Retina (tissue), 1 donor: ENCODE data around the gene SSTR4.

Experiments
- DNase-seq: peaks from one replicate; pipeline ENCODE4 v3.0.0-alpha.2; 2016

Gene SSTR4

GRCh38 chr20:23068283-23068682, 33.2 kb downstream of the SSTR4 start:
- DNase-seq: no peak

DNA sequence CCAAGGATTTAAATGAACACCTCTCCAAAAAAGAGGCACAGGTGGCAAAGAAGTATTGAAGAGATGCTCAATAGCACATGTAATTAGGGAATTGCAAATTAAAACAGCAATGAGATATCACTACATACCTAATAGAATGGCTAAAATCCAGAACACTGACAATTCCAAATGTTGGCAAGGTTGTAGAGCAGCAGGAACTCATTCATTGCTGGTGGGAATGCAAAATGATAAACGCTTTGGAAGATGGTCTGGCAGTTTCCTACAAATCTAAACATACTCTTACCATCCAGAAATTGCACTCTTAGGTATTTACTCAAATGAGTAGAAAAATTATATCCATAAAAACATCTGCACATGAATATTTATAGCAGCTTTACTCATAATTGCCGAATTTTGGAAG, 34.0 kb downstream of the SSTR4 start:
- no peak for DNase-seq

- DNase-seq: no peak
Measured at GRCh38 chr20:23071398-23071797, 36.3 kb downstream of the SSTR4 start.

DNA sequence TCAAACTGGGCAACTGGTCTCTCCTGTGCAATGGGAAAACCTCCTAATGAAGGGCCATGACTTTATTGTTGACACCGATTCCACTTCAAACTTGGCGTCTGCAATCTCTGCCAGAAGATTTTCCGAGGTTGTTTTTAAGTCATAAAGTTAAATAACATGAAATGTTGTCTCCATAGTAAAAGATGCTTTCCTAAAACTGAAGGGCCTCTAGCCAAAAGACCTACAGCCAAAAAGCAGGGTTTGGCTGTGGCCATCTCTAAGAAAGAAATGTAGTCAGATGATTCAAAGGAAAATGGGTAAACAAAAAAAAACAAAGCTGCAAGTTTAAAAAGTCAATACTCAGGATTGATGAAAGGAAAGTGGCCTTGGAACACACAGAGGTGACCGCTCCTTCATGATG, 36.9 kb downstream of the SSTR4 start:
- DNase-seq: no peak

- no peak for DNase-seq
Measured at GRCh38 chr20:23072892-23073586, 37.9 kb downstream of the SSTR4 start.

DNA sequence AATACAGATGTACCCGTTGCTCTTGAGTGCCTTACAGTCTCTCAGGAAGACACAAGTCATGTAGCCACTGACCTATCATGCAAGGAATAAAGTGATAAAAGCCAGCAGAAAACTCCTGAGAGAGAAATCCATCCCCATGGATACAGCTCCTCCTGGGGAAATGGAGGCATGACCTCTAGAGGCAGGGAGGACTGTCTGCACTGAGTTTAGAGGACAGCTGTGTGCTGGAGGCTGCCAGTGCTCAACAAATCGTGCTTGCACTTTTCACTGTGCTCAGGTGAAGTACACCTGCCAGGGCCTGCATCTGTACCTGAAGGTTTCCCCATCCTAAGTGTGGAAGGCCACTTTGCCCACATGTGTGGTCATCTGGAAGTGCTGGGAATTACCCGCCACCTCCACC, 38.9 kb downstream of the SSTR4 start:
- no peak for DNase-seq

GRCh38 chr20:23077277-23077676, 42.2 kb downstream of the SSTR4 start:
- no peak for DNase-seq

DNA sequence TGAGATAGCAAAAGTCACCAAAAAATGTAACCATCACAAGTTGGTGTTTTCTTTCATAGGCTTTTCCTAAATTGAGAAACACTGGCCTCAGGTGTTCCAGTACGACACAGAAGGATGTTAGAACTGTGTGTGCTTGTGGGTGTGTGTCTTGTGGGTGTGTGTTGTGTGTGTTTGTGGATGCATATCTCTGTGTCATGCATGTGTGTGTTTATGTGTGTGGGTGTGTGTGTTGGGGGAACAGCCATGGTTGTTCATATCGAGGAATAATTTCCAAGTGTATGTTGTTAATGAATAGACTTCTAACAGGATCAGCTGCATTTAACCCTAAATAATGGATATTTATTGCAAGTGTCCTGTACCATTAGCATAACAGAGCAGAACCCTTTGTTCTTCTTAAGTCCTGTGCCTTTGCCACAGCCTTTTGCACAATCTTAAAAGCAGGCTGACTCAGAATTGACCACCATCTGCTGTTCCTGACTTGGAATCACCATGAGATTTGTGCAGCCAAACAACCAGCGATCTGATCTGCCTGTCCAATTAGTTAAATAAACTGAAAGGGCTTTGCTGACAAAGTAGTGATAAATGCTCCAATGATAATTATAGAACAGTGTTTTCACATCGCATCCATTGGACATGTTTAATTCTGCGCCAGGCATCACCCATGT, 43.4 kb downstream of the SSTR4 start:
- DNase-seq: peak; percentile 79

GRCh38 chr20:23079016-23079351, 43.9 kb downstream of the SSTR4 start:
- no peak for DNase-seq

GRCh38 chr20:23079926-23080325, 44.8 kb downstream of the SSTR4 start:
- no peak for DNase-seq

DNA sequence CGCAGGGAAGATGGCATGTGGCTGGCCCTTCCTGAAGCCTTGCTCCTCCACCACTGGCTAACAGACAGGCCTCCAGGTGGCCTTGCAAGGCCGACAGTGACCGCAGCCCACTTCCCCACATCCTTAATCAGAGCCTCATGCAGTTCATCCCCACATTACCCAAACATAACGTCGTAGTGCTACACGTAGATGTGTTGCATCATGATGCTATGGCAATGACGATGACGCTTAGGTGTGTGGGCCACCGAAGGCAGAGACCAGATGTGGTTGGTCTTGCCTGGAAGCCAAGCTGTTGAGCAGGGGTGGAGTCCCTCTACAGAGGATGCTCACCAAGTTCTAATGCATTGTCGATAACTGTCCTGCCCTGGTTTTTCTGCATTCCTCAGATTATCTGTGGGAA, 45.4 kb downstream of the SSTR4 start:
- DNase-seq: no peak

DNA sequence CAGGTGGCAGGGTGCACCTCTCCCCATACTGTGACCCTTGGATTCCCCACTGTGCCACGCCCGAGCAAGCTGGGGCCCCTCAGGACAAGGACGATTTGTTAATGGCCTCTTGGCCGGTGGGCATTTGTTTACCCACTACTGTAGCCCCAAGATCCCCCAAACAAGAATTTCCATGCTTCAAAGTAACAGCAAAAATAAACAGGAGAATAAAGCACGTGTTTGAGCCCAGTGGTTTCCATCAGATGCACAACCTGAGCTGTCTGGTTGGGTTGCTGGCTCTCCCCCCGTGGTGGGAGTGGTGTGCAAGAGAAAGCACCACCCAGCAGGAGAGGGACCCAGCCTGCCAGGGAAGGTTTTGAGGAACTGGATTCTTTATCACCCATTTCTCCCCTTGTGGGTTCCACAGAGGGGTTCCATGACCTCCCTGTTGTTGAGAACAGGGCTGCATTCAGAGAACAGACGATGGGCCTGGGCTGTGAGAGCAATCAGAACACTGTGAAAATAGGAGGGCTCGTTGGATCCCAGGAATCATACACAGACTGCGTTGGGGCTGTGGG, 46.2 kb downstream of the SSTR4 start:
- DNase-seq: no peak

DNA sequence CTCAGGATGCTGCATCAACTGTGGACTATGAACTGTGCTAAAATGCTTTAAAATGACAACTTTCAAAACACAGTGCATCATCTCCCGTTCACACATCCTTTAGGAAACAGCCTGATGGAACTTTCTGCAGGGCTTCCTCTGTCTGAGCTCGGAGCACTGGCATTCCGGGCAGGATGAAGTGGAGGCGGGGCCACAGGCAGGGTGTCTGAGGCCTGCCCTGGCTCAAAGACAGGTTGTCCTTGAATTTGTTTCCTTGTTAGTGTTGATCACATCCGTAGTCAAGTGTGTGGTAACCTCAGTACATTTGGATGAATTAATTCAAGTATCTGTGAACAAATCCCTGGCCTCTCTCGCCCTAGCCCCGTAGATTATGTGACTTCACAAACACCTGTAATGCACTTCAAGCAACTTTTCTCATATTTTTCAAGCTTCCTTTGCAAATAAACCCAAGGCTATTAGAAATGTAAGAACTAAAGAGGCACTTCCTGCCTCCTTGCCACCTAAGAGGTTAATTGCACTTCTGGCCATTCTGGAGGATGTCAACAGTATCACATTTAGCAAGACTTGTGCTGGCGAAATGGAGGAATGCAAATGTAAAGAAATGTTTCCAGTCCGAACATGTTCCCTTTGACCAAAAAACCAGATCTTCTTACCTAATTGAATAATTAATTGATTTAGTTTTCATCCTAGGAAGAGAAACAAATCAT, 47.9 kb downstream of the SSTR4 start:
- DNase-seq: no peak

DNA sequence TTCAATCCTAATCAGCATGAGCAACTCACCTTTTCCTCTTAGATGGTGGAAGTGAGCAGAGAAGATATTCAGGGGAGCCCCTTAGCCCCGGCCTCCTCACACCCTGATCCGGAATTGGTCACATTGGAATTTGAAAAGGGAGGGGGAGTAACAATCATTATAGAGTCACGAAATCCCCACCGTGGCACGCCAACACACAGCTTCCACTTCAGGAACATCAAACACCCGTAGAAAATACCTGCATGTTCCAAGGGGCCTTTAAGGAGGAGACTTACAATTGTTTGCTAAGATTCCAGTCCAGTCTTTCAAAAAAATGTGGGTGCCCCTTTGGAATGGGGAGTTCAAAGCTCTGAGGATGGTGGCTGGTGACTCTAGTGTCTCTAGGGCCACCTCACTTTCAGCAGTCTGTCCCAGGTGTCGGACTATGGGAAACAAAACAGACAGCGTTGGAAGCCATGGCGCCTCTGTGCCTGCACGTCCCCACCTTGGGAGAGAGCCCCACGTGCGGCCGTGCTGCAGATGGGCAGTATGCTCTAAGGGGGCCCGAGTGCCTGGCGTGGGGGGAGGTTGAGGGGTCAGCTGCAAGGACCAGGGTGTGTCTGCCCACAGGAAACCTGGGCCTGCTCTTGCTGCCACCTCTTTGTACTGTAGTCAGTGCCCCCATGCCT, 48.6 kb downstream of the SSTR4 start:
- DNase-seq: no peak

DNA sequence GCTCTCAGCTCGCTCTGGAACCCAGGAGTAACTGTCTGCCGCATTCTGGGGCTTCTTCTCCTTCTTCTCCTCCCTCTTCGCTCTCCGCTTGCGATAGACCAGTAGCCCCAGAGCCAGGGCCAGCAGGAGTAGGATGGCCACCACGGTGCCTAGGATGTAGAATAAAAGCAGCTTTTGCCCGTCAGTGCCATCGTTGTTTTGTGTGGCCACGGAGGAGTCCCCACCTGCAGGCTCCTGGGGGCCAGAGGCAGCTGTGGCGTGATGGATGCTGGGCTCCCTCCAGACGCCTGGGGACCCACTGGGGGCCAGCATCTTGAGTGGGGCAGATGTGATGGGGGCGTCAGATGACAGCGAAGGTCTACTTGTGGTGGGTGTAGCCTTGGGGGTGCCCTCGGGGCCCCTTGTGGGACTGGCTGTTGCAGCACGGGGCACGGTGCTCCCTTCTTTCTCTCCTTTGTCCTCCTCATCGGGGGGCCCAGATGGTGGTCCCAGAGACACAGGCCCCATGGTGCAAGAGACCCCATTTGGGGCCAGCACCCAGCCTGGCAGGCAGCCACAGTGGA, 49.3 kb downstream of the SSTR4 start:
- no peak for DNase-seq

DNA sequence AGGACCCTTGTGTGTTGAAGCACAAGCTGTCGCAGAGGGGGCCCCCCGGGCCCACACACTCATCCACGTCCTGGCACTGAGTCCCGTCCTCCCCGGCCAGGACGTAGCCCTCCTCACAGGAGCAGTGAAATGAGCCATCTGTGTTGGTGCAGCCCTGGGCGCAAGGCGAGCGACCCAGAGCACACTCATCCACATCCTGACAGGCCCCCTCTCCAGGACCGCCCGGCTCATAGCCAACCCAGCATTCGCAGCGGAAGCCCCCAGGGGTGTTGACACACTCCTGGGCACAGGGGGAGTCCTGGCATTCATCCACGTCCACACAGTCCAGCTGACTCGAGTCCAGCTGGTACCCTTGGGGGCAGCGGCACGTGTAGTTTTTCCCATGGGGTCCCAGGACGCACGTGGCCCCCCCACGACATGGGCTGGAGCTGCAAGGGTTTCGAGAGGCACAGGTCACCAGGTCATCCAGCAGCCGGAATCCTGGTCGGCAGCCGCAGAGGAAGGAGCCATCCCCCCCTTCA, 49.8 kb downstream of the SSTR4 start:
- DNase-seq: no peak

GRCh38 chr20:23085436-23086055, 50.4 kb downstream of the SSTR4 start:
- DNase-seq: no peak

GRCh38 chr20:23086056-23086566, 51.0 kb downstream of the SSTR4 start, which contains the start of gene CD93:
CD93 (minus strand) TSS chr20:23086324; CDS start chr20:23086192, 132 bp downstream.
- peak; percentile 51 for DNase-seq

DNA sequence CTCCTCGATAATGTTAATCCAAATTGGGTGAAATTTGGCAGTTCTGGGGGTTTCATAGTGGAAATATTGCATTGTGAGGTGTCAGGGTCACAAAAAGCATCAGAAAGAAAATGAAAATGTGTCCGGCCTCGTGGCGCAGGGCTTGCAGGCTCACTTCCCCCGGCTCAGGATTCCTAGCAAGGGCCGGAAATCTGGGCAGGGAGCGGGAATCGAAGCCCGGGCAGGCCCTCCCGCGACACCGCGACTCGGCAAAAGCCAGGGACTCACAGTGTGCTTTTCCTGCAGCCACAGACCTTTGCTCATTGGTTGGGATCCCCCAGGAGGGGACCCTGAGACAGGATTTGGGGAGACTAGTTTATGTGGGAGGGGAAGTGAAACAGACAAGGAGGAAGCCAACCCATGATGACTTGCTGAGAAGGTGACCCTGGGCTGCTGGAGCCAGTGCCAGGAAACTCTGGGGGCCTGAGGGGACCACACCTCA, 51.9 kb downstream of the SSTR4 start:
- DNase-seq: no peak

GRCh38 chr20:23087587-23088251, 52.6 kb downstream of the SSTR4 start:
- no peak for DNase-seq
